ENCODE data around the gene THBD.

GRCh38 chr20:23023621-23024177 lies 25.8 kb downstream of the THBD start:
- no peak for TF ChIP-seq CTCF (IDR thresholded peaks at IDR 0.05)
- no peak for TF ChIP-seq POLR2A (IDR thresholded peaks at IDR 0.05)
